ENCODE measurements around the gene CHIT1.
"Not testable (repeated sequence)": the region's sequence is repeated elsewhere in the genome, so short reads cannot be mapped to it uniquely, and the experiment has no call there.

The CHIT1 gene

DNA sequence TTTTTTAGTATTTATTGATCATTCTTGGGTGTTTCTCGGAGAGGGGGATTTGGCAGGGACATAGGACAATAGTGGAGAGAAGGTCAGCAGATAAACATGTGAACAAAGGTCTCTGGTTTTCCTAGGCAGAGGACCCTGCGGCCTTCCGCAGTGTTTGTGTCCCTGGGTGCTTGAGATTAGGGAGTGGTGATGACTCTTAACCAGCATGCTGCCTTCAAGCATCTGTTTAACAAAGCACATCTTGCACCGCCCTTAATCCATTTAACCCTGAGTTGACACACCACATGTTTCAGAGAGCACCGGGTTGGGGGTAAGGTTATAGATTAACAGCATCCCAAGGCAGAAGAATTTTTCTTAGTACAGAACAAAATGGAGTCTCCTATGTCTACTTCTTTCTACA lies 36.7 kb upstream of the CHIT1 start:
- not testable (repeated sequence) for H3K36me3 ChIP-seq (ENCODE audit: control insufficient read depth in 2 of 2, insufficient read depth in 2 of 2, low read length in 2 of 2); H3K4me1 ChIP-seq (ENCODE audit: control insufficient read depth in 2 of 2, insufficient read depth in 2 of 2, low read length in 2 of 2); H3K4me3 ChIP-seq (ENCODE audit: low read length in 2 of 2); H3K27me3 ChIP-seq (ENCODE audit: control insufficient read depth in 2 of 2, insufficient read depth in 2 of 2, low read length in 2 of 2); H3K9ac ChIP-seq (ENCODE audit: low read depth in 1 of 2, low read length in 2 of 2); H3K27ac ChIP-seq (ENCODE audit: low read depth in 2 of 2, low read length in 2 of 2); H3K9me3 ChIP-seq (ENCODE audit: control insufficient read depth in 2 of 2, low read length in 2 of 2)

DNA sequence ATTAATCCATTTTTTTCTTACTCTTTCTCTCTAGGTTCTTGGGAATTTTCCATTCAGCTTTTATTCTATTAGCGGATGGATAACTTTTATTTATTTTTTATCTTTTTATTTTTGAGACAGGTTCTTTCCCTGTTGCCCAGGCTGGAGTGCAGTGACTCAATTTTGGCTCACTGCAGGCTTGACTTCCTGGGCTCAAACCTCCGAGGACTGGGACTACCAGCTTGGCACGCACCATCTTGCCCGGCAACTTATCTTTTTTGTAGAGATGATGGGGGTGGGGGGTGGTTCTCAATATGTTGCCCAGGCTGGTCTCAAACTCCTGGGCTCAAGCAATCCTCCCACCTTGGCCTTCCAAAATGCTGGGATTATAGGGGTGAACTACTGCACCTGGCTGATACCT lies 36.1 kb upstream of the CHIT1 start:
- Histone ChIP-seq H3K27ac (ENCODE audit: low read depth in 2 of 2, low read length in 2 of 2) (no peak overlapping the region), H3K27me3 (ENCODE audit: control insufficient read depth in 2 of 2, insufficient read depth in 2 of 2, low read length in 2 of 2) (peaks cover 0 to 4% of the 10 kb centered on the region in 2 donors), H3K36me3 (ENCODE audit: control insufficient read depth in 2 of 2, insufficient read depth in 2 of 2, low read length in 2 of 2) (no peaks in the 10 kb centered on the region), H3K4me1 (ENCODE audit: control insufficient read depth in 2 of 2, insufficient read depth in 2 of 2, low read length in 2 of 2) (peaks cover 4 to 5% of the 10 kb centered on the region in 2 donors), H3K4me3 (ENCODE audit: low read length in 2 of 2) (no peak overlapping the region), H3K9me3 (ENCODE audit: control insufficient read depth in 2 of 2, low read length in 2 of 2) (no peaks in the 10 kb centered on the region), H3K9ac (ENCODE audit: low read depth in 1 of 2, low read length in 2 of 2) (no peak overlapping the region)

DNA sequence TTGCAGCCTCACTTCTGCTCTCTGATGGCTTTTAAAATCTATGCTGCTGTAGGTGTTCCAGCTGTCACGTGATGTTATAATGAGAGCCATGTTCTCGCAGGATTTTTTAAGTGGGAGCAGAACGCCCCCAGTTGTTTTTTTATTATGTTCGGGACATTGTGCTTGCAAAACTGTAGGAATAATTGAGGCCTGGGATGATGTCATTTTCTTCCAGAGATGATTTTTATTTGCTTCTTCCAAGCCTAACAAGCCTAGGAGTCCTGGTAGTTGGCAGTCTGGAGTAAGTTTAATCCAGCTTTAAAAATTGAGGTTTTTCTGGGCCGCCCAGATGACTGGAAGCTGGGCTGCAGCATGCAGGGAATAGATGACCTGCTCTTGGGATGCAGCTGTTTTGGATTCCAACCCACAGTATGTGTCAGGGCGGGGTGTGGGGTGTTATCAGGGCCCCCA lies 34.6 kb upstream of the CHIT1 start:
- peaks cover 0 to 4% of the 10 kb centered on the region in 2 donors for H3K27me3 ChIP-seq (ENCODE audit: control insufficient read depth in 2 of 2, insufficient read depth in 2 of 2, low read length in 2 of 2)
- peaks cover 4 to 5% of the 10 kb centered on the region in 2 donors for H3K4me1 ChIP-seq (ENCODE audit: control insufficient read depth in 2 of 2, insufficient read depth in 2 of 2, low read length in 2 of 2)
- no peak overlapping the region for H3K9ac ChIP-seq (ENCODE audit: low read depth in 1 of 2, low read length in 2 of 2)
- H3K27ac ChIP-seq (ENCODE audit: low read depth in 2 of 2, low read length in 2 of 2) = no peak overlapping the region
- no peaks in the 10 kb centered on the region for H3K36me3 ChIP-seq (ENCODE audit: control insufficient read depth in 2 of 2, insufficient read depth in 2 of 2, low read length in 2 of 2)
- no peak overlapping the region for H3K4me3 ChIP-seq (ENCODE audit: low read length in 2 of 2)
- H3K9me3 ChIP-seq (ENCODE audit: control insufficient read depth in 2 of 2, low read length in 2 of 2) = no peaks in the 10 kb centered on the region

DNA sequence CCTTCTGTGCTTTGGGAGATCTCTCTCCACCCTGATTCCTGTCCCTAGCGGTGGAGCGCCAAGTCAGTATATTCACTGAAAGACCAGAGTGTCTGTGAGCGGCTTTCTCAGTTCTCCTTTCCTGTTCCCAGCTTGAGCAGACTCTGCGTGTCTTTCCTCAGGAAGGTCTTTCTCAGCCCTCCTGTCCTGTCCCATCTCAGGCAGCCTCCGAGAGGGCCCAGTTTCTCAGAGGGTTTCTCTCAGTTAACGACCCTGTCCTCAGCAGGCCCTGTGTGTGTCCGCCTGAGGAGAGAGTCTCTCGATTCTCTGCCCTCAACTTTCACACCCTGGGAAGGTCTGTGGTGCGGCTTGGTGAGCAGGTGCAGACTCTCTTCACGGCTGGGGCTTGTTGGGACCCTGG lies 34.0 kb upstream of the CHIT1 start:
- Histone ChIP-seq H3K36me3 (ENCODE audit: control insufficient read depth in 2 of 2, insufficient read depth in 2 of 2, low read length in 2 of 2) (no peaks in the 10 kb centered on the region), H3K4me1 (ENCODE audit: control insufficient read depth in 2 of 2, insufficient read depth in 2 of 2, low read length in 2 of 2) (peaks cover 0 to 4% of the 10 kb centered on the region in 2 donors), H3K27me3 (ENCODE audit: control insufficient read depth in 2 of 2, insufficient read depth in 2 of 2, low read length in 2 of 2) (peaks cover 0 to 4% of the 10 kb centered on the region in 2 donors), H3K27ac (ENCODE audit: low read depth in 2 of 2, low read length in 2 of 2) (no peak overlapping the region), H3K9ac (ENCODE audit: low read depth in 1 of 2, low read length in 2 of 2) (no peak overlapping the region), H3K9me3 (ENCODE audit: control insufficient read depth in 2 of 2, low read length in 2 of 2) (no peaks in the 10 kb centered on the region), H3K4me3 (ENCODE audit: low read length in 2 of 2) (no peak overlapping the region)

DNA sequence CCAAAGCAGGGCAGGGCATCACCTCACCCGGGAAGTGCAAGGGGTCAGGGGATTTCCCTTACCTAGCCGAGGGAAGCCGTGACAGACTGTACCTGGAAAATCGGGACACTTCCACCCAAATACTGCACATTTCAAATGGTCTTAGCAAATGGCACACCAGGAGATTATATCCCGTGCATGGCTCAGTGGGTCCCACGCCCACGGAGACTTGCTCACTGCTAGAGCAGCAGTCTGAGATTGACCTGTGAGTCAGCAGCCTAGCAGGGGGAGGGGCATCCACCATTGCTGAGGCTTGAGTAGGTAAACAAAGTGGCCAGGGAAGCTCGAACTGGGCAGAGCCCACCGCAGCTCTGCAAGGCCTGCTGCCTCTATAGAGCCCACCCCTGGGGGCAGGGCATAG lies 27.2 kb upstream of the CHIT1 start:
- H3K4me3 ChIP-seq (ENCODE audit: low read length in 2 of 2); H3K27ac ChIP-seq (ENCODE audit: low read depth in 2 of 2, low read length in 2 of 2); H3K9ac ChIP-seq (ENCODE audit: low read depth in 1 of 2, low read length in 2 of 2); H3K27me3 ChIP-seq (ENCODE audit: control insufficient read depth in 2 of 2, insufficient read depth in 2 of 2, low read length in 2 of 2); H3K36me3 ChIP-seq (ENCODE audit: control insufficient read depth in 2 of 2, insufficient read depth in 2 of 2, low read length in 2 of 2); H3K4me1 ChIP-seq (ENCODE audit: control insufficient read depth in 2 of 2, insufficient read depth in 2 of 2, low read length in 2 of 2); H3K9me3 ChIP-seq (ENCODE audit: control insufficient read depth in 2 of 2, low read length in 2 of 2): not testable (repeated sequence)

DNA sequence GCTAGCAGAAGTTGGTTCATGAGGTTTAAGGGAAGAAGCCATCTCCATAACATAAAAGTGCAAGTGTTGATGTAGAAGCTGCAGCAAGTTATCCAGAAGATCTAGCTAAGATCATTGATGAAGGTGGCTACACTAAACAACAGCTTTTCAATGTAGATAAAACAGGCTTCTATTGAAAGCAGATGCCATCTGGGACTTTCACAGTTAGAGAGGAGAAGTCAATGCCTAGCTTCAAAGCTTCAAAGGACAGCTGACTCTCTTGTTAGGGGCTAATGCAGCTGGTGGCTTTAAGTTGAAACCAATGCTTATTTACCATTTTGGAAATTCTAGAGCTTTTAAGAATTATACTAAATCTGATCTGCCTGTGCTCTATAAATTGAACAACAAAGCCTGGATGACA lies 25.3 kb upstream of the CHIT1 start:
- not testable (repeated sequence) for H3K9ac ChIP-seq (ENCODE audit: low read depth in 1 of 2, low read length in 2 of 2); H3K27me3 ChIP-seq (ENCODE audit: control insufficient read depth in 2 of 2, insufficient read depth in 2 of 2, low read length in 2 of 2); H3K9me3 ChIP-seq (ENCODE audit: control insufficient read depth in 2 of 2, low read length in 2 of 2); H3K4me3 ChIP-seq (ENCODE audit: low read length in 2 of 2); H3K27ac ChIP-seq (ENCODE audit: low read depth in 2 of 2, low read length in 2 of 2); H3K36me3 ChIP-seq (ENCODE audit: control insufficient read depth in 2 of 2, insufficient read depth in 2 of 2, low read length in 2 of 2); H3K4me1 ChIP-seq (ENCODE audit: control insufficient read depth in 2 of 2, insufficient read depth in 2 of 2, low read length in 2 of 2)

DNA sequence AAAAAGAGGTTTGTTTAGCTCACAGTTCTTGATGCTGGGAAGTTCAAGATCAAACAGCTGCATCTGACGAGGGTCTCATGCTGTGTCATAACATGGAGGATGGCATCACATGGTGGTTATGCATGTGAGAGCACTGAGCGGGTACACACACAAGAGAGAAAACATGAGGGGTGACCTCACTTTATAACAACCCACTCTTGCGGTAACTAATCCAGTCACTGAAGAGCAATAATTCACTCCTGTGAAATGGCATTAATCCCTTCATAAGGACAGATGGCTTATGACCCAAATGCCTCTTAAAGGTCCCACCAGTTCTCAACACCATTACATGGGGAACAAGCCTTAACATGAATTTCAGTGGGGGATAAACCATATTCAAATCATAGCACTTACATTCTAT lies 23.2 kb upstream of the CHIT1 start:
- H3K36me3 ChIP-seq (ENCODE audit: control insufficient read depth in 2 of 2, insufficient read depth in 2 of 2, low read length in 2 of 2) = no peaks in the 10 kb centered on the region
- no peaks in the 10 kb centered on the region for H3K9me3 ChIP-seq (ENCODE audit: control insufficient read depth in 2 of 2, low read length in 2 of 2)
- no peak overlapping the region for H3K27ac ChIP-seq (ENCODE audit: low read depth in 2 of 2, low read length in 2 of 2)
- H3K9ac ChIP-seq (ENCODE audit: low read depth in 1 of 2, low read length in 2 of 2) = no peak overlapping the region
- no peaks in the 10 kb centered on the region for H3K4me1 ChIP-seq (ENCODE audit: control insufficient read depth in 2 of 2, insufficient read depth in 2 of 2, low read length in 2 of 2)
- H3K4me3 ChIP-seq (ENCODE audit: low read length in 2 of 2) = no peak overlapping the region
- peaks cover 2 to 5% of the 10 kb centered on the region in 2 donors for H3K27me3 ChIP-seq (ENCODE audit: control insufficient read depth in 2 of 2, insufficient read depth in 2 of 2, low read length in 2 of 2)

DNA sequence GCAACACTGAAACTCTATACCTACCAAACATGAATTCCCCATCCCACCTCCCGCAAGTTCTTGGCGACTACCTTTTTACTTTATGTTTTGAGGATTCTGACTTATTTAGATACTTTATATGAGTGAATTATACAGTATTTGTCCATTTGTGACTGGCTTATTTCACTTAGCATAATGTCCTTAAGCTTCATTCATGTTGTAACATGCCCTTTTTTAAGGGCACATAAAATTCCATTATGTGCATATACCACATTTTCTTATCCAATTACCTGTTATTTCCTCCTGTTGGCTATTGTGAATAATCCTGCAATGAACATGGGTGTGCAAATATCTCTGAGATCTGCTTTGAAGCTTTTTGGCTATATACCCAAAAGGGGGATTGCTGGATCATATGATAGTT lies 22.0 kb upstream of the CHIT1 start:
- Histone ChIP-seq H3K27ac (ENCODE audit: low read depth in 2 of 2, low read length in 2 of 2) (no peak overlapping the region), H3K4me3 (ENCODE audit: low read length in 2 of 2) (no peak overlapping the region), H3K9ac (ENCODE audit: low read depth in 1 of 2, low read length in 2 of 2) (no peak overlapping the region)

DNA sequence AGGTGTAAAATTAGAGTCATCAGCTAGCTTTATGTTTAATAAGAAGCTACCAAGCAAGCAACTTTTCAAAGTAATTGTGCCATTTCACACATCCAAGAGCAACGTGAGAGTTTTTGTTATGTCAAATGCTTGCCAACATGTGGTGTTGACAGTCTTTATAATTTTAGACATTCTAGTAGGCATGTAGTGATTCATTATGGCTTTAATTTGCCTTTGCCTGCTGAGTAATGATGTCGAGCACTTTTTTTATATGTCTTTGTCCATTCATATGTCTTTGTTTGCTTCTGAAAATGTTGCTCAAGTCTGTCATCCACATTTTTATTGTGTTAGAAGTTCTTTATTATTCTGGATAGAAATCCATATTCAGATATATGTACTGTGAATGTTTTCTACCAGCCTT lies 21.4 kb upstream of the CHIT1 start:
- no peak overlapping the region for H3K27ac ChIP-seq (ENCODE audit: low read depth in 2 of 2, low read length in 2 of 2)
- H3K9ac ChIP-seq (ENCODE audit: low read depth in 1 of 2, low read length in 2 of 2) = no peak overlapping the region
- H3K27me3 ChIP-seq (ENCODE audit: control insufficient read depth in 2 of 2, insufficient read depth in 2 of 2, low read length in 2 of 2) = peaks cover 2 to 5% of the 10 kb centered on the region in 2 donors
- H3K4me3 ChIP-seq (ENCODE audit: low read length in 2 of 2) = no peak overlapping the region
- no peaks in the 10 kb centered on the region for H3K36me3 ChIP-seq (ENCODE audit: control insufficient read depth in 2 of 2, insufficient read depth in 2 of 2, low read length in 2 of 2)
- no peaks in the 10 kb centered on the region for H3K9me3 ChIP-seq (ENCODE audit: control insufficient read depth in 2 of 2, low read length in 2 of 2)
- no peaks in the 10 kb centered on the region for H3K4me1 ChIP-seq (ENCODE audit: control insufficient read depth in 2 of 2, insufficient read depth in 2 of 2, low read length in 2 of 2)

More for the DNA sequence above, 22.0 kb upstream of the CHIT1 start:
- no peaks in the 10 kb centered on the region for H3K4me1 ChIP-seq (ENCODE audit: control insufficient read depth in 2 of 2, insufficient read depth in 2 of 2, low read length in 2 of 2)
- H3K9me3 ChIP-seq (ENCODE audit: control insufficient read depth in 2 of 2, low read length in 2 of 2) = no peaks in the 10 kb centered on the region
- no peaks in the 10 kb centered on the region for H3K36me3 ChIP-seq (ENCODE audit: control insufficient read depth in 2 of 2, insufficient read depth in 2 of 2, low read length in 2 of 2)
- H3K27me3 ChIP-seq (ENCODE audit: control insufficient read depth in 2 of 2, insufficient read depth in 2 of 2, low read length in 2 of 2) = peaks cover 2 to 5% of the 10 kb centered on the region in 2 donors

DNA sequence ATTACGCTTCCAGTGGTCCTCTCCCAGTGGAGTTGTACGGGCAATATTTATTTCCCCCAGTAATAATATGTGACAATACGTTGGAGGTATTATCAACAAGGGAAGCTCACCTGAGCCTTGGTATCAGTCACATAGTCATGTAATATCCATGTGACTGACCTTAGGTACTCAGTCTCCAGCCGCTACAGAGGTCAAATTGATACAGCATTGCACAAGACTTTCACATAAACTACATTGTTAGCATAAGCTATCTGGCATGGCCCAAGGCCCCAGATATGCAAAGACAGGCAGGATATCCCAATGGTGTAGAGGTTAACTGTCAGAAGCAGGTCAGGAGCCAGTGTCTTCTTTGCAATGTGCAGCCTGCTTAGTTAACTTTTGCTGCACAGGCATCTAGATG lies 15.3 kb upstream of the CHIT1 start:
- H3K36me3 ChIP-seq (ENCODE audit: control insufficient read depth in 2 of 2, insufficient read depth in 2 of 2, low read length in 2 of 2) = no peaks in the 10 kb centered on the region
- no peak overlapping the region for H3K4me3 ChIP-seq (ENCODE audit: low read length in 2 of 2)
- no peak overlapping the region for H3K9ac ChIP-seq (ENCODE audit: low read depth in 1 of 2, low read length in 2 of 2)
- H3K27me3 ChIP-seq (ENCODE audit: control insufficient read depth in 2 of 2, insufficient read depth in 2 of 2, low read length in 2 of 2) = no peaks in the 10 kb centered on the region
- no peaks in the 10 kb centered on the region for H3K9me3 ChIP-seq (ENCODE audit: control insufficient read depth in 2 of 2, low read length in 2 of 2)
- H3K4me1 ChIP-seq (ENCODE audit: control insufficient read depth in 2 of 2, insufficient read depth in 2 of 2, low read length in 2 of 2) = no peaks in the 10 kb centered on the region
- no peak overlapping the region for H3K27ac ChIP-seq (ENCODE audit: low read depth in 2 of 2, low read length in 2 of 2)

DNA sequence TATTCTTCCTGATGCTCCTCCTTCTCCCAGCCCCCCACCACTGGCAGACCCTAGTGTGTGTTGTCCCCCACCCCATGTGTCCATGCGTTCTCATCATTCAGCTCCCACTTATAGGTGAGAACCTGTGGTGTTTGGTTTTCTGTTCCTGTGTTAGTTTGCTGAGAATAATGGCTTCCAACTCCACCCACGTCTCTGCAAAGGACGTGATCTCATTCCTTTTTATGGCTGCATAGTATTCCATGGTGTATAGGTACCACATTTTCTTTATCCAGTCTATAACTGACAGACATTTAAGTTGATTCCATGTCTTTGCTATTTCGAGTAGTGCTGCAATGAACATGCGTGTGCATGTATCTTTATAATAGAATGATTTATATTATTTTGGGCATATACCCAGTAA lies 12.2 kb upstream of the CHIT1 start:
- not testable (repeated sequence) for H3K4me1 ChIP-seq (ENCODE audit: control insufficient read depth in 2 of 2, insufficient read depth in 2 of 2, low read length in 2 of 2)

More for the DNA sequence above, 12.2 kb upstream of the CHIT1 start:
- H3K36me3 ChIP-seq (ENCODE audit: control insufficient read depth in 2 of 2, insufficient read depth in 2 of 2, low read length in 2 of 2); H3K27ac ChIP-seq (ENCODE audit: low read depth in 2 of 2, low read length in 2 of 2); H3K9ac ChIP-seq (ENCODE audit: low read depth in 1 of 2, low read length in 2 of 2); H3K27me3 ChIP-seq (ENCODE audit: control insufficient read depth in 2 of 2, insufficient read depth in 2 of 2, low read length in 2 of 2); H3K9me3 ChIP-seq (ENCODE audit: control insufficient read depth in 2 of 2, low read length in 2 of 2); H3K4me3 ChIP-seq (ENCODE audit: low read length in 2 of 2): not testable (repeated sequence)
